Activated T-cell treated with anti-CD3 and anti-CD28 coated beads for 4 hours (primary cell): ENCODE measurements around the gene DNAH5.
"Not testable (repeated sequence)": the region's sequence is repeated elsewhere in the genome, so short reads cannot be mapped to it uniquely, and the experiment has no call there.

Source experiments
- DNase-seq: peaks from one replicate; pipeline ENCODE4 v3.0.0-alpha.2; 2020

Gene DNAH5

DNA sequence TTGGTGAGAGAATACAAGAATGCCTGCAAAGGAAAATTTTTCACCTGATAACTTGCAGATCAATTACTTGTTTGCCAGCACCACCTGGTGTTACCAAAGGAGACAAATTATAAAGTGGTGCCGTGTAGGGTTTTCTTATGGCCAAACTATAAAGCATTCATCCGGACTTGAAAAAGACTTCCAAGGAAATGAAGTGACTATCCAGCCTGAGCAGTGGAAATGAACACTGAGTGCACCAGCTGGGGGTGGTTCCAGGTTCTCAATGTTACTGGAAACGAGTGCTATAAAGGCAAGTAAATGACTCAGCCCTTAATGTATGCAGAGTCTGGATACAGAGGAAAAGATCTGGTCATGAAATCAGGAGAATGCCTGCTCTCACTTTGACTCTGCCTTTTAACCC lies 113.1 kb downstream of the DNAH5 start:
- no peak for DNase-seq

DNA sequence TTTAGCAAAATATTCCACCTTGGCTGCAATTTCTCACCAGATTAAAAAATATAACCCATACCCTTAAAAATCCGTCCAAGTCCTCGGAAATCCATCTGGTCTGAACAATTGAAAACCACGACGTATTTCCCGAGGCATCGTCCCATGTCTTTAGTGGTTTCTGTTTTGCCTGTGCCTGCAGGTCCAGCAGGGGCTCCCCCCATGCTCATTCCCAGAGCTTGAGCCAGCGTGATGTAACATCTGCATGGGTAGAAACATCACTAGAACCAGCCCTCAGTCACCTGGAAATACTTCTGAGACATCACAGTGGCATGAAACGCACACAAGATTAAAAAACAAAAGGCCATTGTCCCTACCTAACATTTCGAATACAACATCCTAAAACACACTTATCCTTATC lies 114.0 kb downstream of the DNAH5 start:
- DNase-seq, result no peak

DNA sequence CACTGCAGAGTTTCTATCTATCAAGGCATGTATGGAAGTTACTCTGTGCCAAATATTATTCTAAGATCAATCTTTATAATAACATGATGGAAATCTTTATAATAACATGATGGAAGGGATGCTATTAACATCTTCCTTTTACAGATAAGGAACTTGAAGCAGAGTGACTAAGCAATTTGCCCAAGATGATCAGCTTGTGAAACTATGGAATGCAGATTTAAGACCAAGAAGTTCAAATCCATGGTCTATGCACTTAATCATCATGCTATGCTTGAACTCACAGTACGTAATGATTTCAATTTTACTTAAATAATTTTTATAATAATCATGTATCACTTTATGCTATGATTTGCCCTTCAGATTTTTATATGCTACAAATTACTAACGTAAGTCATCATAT lies 123.1 kb downstream of the DNAH5 start:
- no peak for DNase-seq

DNA sequence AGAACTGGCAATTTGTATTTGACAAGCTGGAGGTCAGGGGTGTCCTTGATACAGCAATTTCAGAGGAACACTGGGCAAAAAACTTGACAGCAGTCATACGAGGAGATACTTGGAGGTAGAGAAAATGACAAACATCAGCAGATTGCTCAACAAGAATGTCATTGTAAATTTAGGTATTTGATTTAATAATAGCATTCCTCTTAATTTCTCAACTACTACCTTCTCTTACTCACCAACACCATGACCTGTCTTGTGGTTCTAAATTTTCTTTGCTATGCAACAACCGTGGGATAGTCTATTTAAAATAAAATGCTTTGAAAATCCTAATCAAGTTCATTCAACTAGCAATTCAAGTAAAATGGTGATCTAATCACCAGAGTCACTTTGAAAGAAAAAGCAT lies 128.4 kb downstream of the DNAH5 start:
- no peak for DNase-seq

DNA sequence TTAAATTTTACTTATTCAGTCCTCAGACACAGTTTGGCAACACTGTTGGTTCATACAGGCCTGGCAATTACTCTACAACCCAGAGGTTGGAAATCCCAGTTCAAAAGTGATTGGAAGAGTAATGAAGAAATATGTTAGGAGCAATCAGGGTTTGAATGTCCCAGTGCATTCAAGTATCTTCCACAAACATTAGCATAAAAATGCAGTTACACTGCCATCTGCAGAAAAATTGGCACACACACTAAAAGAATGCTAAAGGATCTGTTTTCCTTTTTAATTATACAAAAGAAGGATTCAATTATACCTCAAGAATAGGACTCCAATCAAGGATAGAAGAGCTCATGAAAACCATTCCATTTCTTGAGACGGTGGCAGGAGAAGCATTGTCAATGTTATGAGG lies 130.2 kb downstream of the DNAH5 start:
- DNase-seq, result no peak

DNA sequence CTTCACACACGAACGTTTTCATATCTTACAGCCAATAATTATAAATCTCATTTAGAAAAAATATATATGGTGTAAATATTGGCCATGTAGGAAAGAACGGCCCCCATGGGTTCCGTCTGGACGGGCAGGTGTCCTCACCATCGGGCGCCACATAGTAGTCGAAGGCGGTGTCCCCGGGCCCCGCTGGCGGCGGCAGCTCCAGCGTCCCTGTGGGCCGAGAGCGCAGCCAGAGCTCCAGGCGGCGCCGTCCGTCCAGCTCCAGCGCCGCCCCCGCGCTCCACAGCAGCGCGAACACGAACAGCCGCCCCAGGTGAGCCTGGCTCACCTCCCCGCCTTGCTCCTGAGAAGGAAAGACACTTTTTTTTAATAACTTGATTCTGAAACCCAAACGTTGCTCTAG lies 134.6 kb downstream of the DNAH5 start:
- no peak for DNase-seq

DNA sequence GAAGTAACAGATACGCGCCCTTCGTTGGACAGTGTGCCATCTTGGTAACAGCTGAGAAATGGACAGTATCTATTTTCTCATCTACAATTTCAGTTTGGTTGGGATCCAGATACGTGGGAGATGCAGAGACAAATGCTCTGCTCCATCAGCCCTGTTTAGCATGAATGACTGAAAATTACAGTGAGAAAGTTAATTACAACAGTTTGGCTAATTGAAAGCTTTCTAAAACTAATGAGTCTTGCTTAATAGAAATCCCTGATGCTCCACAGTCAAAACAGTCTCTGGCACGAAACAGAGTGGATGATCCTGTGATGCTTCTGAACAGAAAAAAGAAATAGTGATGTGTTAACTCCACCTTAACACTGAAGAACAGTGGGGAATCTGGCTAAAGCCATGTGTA lies 140.2 kb downstream of the DNAH5 start:
- DNase-seq, result no peak

DNA sequence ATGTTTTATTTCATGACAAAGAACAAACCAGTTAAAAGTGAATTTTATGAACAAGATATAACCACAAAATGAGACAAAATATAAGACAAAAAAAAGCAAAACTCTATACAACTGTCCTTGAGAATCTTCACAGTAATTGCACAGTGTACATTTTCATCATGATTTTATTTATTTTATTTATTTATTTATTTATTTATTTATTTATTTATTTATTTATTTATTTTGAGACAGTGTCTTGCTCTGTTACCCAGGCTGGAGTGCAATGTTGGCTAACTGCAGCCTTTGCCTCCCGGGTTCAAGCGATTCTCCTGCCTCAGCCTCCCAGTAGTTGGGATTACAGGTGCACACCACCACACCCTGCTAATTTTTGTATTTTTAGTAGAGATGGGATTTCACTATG lies 145.9 kb downstream of the DNAH5 start:
- not testable (repeated sequence) for DNase-seq

DNA sequence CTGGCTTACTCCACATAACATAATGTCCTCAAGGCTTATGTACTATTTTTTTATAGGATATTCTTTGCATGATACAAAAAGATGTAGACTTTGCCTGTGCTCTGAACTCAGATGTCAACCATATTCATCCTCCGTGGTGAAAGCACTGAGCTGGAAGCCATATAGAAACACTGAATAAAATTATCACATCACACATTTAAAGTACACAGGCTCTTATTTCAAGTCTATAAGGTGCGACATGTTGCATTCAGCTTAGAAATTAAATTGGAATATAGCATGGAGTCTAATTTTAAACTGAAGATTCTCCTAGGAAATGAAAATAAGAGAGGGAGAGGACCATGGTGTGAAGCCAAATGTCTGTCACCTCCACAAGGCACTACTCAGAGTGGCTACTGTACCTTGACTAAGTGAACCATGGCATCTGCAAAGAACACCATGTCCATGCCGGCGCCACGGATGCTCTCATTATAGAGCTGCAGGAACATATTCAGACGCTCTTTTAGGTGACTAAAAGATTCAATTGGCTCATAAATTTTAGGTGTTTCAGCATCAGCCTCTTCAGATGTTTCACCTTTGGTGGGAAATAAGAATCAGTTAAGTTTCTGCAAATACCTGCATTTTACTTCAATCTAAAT lies 158.6 kb downstream of the DNAH5 start:
- DNase-seq, result no peak

DNA sequence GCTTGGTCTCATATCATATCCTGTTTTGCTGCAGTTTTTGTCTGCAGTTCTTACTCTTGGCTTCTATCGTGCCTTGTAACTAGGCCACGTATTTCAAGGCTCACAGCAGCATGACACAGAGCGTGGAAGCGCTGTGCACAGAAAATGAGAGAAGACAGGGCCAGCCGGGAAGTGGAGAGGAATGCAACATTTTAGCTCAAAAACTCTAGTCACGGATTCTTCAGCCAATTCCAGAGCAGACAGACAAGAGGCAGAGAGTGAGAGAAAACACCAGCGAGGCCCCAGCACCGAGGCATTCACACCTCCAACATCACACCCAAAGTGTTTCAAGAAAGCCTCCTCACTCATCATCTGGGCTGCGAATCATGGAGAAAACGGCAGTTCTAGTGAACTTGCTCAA lies 160.8 kb downstream of the DNAH5 start:
- no peak for DNase-seq

DNA sequence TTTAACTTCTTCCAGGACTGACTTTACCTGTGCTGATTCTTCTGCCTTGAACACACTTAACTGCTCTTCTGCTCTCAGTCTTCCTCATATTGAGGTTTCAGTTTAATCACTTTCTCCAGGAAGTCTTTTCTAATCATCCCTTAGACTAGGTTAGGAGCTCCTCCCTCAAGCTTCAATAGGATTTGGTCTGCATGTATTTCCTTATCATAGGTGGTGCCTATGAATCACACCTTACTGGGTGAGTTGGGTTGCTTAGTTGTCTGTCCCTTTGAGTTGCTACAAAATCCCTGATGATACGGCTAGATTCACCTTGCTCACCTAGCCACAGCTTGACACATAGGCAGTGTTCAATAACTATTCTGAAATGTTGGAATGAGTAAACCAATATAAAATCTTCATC lies 164.4 kb downstream of the DNAH5 start:
- no peak for DNase-seq

DNA sequence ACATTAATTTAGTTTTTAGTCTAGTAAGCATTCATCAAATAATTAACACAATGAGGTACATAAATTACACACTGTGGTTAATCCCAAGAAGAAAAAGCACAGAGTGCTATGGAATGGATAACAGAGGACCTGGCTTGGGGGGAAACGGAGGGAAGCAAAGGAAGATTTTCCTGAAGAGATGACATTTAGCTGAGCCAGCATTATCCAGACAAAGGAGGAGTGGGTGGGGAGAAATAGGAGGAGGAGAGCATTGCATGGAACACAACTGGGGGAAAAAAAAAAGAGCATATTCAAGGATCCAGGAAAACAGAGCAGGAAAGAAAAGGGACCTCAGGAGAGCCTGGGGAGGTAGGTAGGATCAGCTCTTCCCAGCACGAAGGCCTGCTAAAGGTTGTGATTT lies 170.8 kb downstream of the DNAH5 start:
- no peak for DNase-seq

DNA sequence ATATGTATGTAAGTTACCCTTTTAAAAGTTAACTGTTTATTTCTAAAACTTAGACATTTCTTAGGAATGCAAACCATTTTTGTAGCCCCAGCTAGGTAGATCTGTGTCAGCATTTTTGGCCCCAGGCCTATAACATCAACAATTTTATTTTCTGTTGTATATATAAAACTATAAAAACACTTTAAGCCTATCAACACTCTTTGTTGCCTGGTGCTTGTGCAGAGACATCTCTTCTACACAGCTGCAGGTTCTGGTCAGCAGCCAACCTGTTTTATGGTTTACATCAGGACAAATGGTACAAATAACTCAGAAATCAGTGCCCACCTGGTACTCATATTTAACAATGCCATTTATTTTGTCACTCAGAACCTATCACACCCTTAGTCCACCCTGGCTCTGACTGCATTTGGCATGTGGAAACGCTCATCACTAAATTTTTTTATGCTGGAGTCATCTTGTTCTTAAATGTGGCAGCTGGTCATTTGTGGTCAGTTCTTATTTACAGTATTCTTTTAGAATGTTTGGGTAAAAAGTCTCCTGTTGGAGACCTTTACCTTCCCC lies 173.4 kb downstream of the DNAH5 start:
- no peak for DNase-seq

DNA sequence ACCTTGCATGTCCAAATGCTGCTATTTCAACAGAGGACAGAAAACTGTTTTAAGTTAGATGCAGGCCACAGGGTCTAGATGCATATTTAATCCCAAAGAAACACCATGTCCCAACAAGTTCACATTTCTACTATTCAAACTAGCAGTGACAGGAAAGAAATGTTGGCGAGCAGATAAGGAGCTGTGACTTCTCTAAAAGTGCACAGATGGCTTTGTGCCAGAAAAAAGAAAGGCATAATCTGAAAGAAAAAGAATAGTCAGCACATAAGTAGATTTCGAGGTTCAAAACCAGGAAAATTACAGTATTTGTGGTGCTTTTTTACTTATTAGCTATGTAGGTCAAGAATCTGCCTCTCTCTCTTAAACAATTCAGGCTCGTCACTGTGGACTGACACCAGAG lies 178.3 kb downstream of the DNAH5 start:
- no peak for DNase-seq

DNA sequence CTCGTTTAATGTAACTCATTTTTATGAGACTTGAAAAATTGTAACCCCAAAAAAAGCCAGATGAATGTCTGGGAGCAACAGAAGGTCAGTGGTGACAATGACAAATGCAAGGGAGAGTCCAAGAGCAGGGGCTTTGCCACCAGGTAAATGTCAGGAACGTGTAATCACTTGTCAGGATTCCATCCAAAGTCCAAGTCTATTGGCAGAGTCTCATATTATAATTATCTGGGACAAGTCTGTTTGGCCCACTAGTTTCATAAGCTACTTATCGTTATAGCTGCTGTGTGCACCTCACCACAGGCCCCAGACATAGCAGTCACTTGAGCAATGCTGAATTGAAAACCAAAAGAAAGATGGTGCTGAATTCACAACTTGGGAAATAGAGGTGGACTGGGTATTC lies 180.8 kb downstream of the DNAH5 start:
- no peak for DNase-seq

DNA sequence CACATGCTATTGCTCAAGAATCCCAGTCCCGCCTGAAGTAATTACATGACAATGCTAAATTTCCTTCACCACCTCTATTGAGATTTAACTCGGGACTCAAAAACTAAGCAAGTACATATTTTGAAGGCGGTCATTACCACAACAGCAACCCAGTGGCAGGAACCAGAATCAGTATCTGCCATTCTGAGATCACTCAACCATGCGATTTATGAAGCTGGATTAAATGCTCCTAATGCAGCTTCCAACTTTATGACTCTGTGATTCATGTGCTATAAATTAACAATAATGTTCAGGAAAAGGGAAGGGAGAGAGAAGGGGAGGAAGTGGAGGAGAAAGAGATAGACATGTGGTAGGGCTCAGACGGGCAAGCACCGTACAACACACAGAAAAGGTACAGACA lies 194.7 kb downstream of the DNAH5 start:
- no peak for DNase-seq

DNA sequence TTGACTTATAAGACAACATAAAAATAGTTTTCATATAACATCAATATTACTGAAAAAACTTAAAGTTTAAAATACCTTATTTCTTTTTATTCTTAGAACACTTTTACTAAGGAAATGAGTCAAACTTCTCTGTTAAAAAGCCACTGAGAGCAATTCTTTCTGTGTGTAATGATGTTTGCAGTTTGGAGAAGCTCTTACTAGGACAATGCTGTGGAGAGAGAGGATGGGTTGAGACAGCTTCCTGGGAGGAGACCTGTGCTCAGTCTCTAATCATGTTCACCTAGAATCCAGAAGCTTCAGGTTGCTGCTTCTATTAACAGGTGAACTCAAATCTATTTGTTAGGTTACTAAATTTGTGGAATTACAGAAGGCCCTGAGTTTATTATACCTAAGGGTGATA lies 198.5 kb downstream of the DNAH5 start:
- DNase-seq, result no peak

DNA sequence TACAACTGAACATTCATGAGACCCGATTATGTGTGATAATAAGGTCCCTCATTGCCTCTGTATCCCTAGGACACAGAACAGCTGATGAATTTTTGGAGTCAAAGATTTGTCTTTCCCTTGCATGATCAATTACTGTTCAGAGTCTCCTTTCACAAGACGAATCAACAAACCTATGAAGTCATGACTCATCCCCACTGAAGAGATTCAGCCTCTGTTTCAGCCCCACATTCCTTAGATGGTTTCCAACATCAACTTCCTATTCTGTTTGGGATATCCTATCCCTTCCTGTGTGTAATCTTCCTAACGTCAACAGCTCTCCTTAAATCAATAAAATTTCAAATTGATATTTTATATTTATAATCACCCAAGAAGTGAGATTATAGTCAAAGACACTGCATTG lies 199.0 kb downstream of the DNAH5 start:
- DNase-seq, result no peak

DNA sequence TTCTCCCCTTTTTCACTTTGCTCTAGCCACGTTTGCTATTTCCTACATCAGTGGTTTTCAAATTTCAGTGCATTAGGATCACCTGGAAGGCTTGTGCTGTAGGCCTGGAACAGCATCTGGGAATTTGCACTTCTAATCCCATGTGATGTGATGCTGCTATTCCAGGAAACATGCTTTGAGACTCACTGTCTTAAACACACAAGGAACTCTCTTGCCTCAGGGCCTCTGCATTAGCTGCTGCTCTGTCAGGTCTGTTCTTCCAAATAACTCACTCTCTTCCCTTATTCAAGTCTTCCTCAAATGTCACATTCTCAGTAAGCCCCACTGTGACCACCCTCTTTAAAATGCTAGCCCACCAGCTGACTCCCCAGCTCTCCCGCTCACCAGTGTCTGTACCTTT lies 204.0 kb downstream of the DNAH5 start:
- DNase-seq, result no peak

DNA sequence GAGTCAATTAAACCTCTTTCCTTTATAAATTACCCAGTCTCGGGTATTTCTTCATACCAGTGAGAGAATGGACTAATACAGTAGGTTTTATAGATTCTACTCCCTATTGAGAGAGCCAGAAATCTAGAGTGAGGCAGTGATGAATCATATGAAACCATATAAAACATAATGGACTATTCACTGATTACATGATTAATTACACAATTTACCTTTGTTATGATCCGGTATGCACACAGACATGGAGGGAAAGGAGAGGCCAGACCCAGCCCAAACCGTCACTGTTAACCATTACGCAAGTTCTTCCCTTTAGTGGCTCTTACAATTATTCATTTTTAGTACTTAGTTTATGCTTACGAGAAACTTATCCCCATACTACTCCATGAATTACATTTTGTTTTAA lies 205.0 kb downstream of the DNAH5 start:
- no peak for DNase-seq

DNA sequence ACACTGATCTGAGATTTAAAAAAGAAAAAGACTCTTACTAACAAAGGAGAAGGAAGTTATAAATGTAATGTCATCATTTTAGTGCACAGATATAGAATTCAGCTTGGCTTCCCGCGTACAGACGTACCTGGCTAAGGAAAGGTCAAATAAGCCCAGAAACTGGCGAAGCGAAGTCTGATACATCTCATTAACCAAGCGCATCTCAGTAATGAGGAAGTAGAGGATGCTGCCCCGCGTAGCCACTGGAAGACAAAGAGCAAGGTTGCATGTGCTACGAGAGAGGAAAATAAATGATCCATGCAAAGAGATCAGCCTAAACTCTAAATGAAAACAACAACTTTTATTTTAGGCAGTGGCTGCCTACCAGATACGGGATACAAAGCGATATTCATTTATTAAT lies 208.8 kb downstream of the DNAH5 start:
- DNase-seq, result no peak

DNA sequence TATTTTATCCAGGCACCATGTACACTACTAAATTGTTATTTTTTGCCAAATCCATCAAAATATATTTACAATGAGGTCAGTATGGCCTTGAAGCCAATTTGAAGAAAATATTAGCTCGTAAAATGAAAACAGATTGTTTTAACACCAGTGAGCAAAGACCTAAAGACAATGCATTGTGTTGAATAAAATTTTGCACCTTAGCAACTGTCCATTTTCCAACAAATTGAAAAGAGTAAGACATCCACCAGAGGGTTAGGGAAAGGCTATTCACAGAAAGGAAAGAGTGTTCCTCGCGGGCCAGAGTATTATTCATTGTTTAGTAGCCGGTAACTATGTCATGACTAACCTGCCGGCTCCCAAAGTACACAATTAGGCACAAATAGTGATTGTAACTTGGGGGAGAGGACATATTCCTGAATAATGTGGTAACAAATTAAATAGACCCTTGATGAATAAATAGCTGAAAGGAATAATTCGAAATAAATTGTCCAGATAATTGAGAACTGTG lies 213.3 kb downstream of the DNAH5 start:
- no peak for DNase-seq

DNA sequence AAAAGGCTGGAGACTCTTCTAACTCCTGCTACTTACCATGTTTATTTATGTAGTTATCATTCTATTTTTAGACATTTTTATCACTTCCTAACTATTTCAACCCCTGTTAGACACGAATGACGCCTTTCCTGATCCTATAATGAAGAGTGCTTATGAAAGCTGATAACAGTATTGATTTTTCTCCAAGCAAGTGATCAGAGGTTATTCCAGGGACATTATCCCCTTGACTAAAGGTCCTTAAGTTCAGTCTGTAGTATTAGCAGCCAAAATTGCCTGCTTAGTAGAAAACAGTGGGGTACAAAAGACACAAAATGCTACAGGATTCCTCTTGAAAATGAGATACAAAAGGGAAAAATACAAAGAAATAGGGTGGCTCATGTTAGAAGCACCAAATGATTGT lies 235.6 kb downstream of the DNAH5 start:
- no peak for DNase-seq

DNA sequence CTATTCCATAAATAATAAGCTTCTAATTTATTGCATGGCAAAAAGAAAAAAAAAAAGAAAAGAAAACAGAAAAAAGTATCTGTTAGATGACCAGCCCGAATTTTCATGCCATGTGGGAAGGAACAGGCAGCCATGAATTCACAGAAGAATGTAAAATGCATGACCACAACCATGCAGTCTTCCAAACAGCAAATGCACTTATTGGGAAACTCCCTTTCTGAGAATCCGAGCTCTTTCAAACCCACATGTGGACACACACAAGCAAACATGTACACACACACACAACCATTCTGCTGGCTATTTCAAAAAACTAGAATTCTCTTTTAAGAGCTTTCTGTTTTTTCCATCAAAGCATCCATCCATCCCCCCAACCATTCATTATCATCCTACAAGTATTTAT lies 236.1 kb downstream of the DNAH5 start:
- no peak for DNase-seq

DNA sequence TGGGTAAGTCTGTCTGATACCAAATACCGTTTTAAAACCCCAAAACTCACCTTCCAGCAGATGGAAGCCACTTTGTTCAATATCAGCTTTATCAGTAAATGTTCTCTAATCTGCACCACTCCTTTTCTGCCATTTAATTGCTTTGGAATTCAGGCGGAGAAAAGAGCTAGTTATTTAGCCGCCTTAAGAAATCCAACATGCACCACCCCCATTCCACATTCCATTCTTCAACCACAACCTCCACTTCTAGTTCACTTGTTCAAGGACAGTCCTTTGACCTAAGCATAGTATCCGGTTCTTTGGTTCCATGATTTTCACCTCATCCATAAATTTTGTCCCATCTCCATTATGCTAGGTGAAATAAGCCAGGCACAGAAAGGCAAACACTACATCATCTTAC lies 240.1 kb downstream of the DNAH5 start:
- no peak for DNase-seq
